Mesothelial cell of epicardium (in vitro differentiated cells): Measurements from ENCODE around the gene INPP5F. TPM values are rescaled to one million over a fixed set of nuclear protein-coding genes. Genes with fewer than 3 reads are reported as not detected.

Experiments
- DNase-seq, 2 experiments: peaks; one replicate each; pipeline ENCODE4 v3.0.0; 2021; ENCODE audit warnings: low spot score in 2 of 2; ENCODE audit not compliant: unreplicated experiment in 2 of 2
- H3K27ac Mint-ChIP-seq: 2 replicates; pipeline ENCODE4 v1.8.0; 2021; ENCODE audit warnings: mixed read lengths
- H3K27me3 Mint-ChIP-seq: 2 replicates; pipeline ENCODE4 v1.8.0; 2021; ENCODE audit warnings: low read depth, mixed read lengths
- H3K36me3 Mint-ChIP-seq: 2 replicates; pipeline ENCODE4 v1.8.0; 2021; ENCODE audit warnings: mixed read lengths
- H3K4me1 Mint-ChIP-seq: 2 replicates; pipeline ENCODE4 v1.8.0; 2021; ENCODE audit warnings: mixed read lengths
- H3K4me3 Mint-ChIP-seq: 2 replicates; pipeline ENCODE4 v1.8.0; 2021; ENCODE audit warnings: mild to moderate bottlenecking, moderate library complexity, mixed read lengths
- H3K9me3 Mint-ChIP-seq: 2 replicates; pipeline ENCODE4 v1.8.0; 2021; ENCODE audit warnings: mixed read lengths
- total RNA-seq: library from RNA; stranded (reverse); gene quantifications from 3 replicates; pipeline ENCODE4 v1.2.1, GENCODE V29; 2021
- TF ChIP-seq, protein P1 (sequence below): fragments of 200-600 bp; sonication (generic); IDR thresholded peaks from one replicate; pipeline ENCODE4 v1.5.0; 2021; ENCODE audit warnings: antibody characterized with exemption; ENCODE audit not compliant: unreplicated experiment

The INPP5F gene
- 55.8 to 56.5 TPM (median 56.0 TPM) in 3 replicates for total RNA-seq

GRCh38 chr10:119725828-119726675 lies at the start of gene INPP5F:
TSS of gene INPP5F (plus strand) at chr10:119726050. CDS start at chr10:119726263, 213 bp downstream.
- peak; percentile 100 for DNase-seq
- H3K9me3 Mint-ChIP-seq, result no peaks in the 10 kb centered on the region
- H3K4me1 Mint-ChIP-seq, result peaks cover 46% of the 10 kb centered on the region
- H3K27me3 Mint-ChIP-seq, result no peaks in the 10 kb centered on the region
- peak within 1 kb of the TSS; percentile 92 for H3K27ac Mint-ChIP-seq
- H3K4me3 Mint-ChIP-seq, result peak within 1 kb of the TSS; percentile 80
- H3K36me3 Mint-ChIP-seq, result no peaks in the 10 kb centered on the region
- TF ChIP-seq, protein P1, sequence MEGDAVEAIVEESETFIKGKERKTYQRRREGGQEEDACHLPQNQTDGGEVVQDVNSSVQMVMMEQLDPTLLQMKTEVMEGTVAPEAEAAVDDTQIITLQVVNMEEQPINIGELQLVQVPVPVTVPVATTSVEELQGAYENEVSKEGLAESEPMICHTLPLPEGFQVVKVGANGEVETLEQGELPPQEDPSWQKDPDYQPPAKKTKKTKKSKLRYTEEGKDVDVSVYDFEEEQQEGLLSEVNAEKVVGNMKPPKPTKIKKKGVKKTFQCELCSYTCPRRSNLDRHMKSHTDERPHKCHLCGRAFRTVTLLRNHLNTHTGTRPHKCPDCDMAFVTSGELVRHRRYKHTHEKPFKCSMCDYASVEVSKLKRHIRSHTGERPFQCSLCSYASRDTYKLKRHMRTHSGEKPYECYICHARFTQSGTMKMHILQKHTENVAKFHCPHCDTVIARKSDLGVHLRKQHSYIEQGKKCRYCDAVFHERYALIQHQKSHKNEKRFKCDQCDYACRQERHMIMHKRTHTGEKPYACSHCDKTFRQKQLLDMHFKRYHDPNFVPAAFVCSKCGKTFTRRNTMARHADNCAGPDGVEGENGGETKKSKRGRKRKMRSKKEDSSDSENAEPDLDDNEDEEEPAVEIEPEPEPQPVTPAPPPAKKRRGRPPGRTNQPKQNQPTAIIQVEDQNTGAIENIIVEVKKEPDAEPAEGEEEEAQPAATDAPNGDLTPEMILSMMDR, result no peak

- H3K36me3 Mint-ChIP-seq, result peaks cover 31% of the 10 kb centered on the region
- no peak overlapping the region for H3K4me3 Mint-ChIP-seq
- DNase-seq, result no peak
- H3K27me3 Mint-ChIP-seq, result no peaks in the 10 kb centered on the region
- no peaks in the 10 kb centered on the region for H3K4me1 Mint-ChIP-seq
- TF ChIP-seq, protein P1, result no peak
- H3K27ac Mint-ChIP-seq, result no peak overlapping the region
- no peaks in the 10 kb centered on the region for H3K9me3 Mint-ChIP-seq
Observed at GRCh38 chr10:119677126-119677525, 48.7 kb upstream of the INPP5F start.

GRCh38 chr10:119677904-119678755 lies 47.7 kb upstream of the INPP5F start:
- no peak for DNase-seq
- Mint-ChIP-seq H3K27me3 (no peaks in the 10 kb centered on the region), H3K27ac (no peak overlapping the region), H3K9me3 (no peaks in the 10 kb centered on the region), H3K4me1 (no peaks in the 10 kb centered on the region), H3K4me3 (no peak overlapping the region), H3K36me3 (peaks cover 24% of the 10 kb centered on the region)
- TF ChIP-seq, protein P1, result no peak

DNA sequence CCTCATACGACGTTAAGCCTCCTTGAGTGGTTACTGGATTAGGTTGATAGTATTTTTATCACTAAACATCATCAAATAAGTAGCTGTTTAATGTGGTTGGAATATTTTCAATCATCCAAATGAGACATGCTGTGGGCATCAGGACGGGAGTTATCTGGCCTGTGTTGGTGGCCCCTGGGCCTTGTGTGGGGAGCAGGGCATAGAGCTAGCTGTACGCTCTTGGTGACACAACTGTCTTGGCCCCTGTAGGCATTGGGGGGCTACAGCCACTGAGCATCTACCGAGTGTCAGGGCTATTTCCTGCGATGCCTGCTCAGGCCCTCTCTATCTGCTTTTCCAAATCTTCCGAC lies 46.4 kb upstream of the INPP5F start:
- no peaks in the 10 kb centered on the region for H3K4me1 Mint-ChIP-seq
- no peak overlapping the region for H3K4me3 Mint-ChIP-seq
- peaks cover 13% of the 10 kb centered on the region for H3K36me3 Mint-ChIP-seq
- no peaks in the 10 kb centered on the region for H3K27me3 Mint-ChIP-seq
- no peaks in the 10 kb centered on the region for H3K9me3 Mint-ChIP-seq
- no peak for DNase-seq
- TF ChIP-seq, protein P1, result no peak
- no peak overlapping the region for H3K27ac Mint-ChIP-seq

- Mint-ChIP-seq H3K27ac (no peak overlapping the region), H3K27me3 (no peaks in the 10 kb centered on the region), H3K9me3 (no peaks in the 10 kb centered on the region), H3K36me3 (peaks cover 13% of the 10 kb centered on the region), H3K4me3 (no peak overlapping the region), H3K4me1 (no peaks in the 10 kb centered on the region)
- TF ChIP-seq, protein P1, result no peak
- no peak for DNase-seq
Observed at GRCh38 chr10:119680050-119680449, 45.8 kb upstream of the INPP5F start.
